ENCODE measurements around the gene COL9A2. TPM values are rescaled to one million over a fixed set of nuclear protein-coding genes. Genes with fewer than 3 reads are reported as not detected.

COL9A2 gene
- total RNA-seq, 2 experiments from 2014 or later: 6.2 to 6.8 TPM

GRCh38 chr1:40252601-40253000, 64.5 kb downstream of the COL9A2 start:
- Mint-ChIP-seq H3K9me3 (no peaks in the 10 kb centered on the region), H3K4me1 (ENCODE audit: low read depth) (peaks cover 9% of the 10 kb centered on the region), H3K4me3 (no peak overlapping the region), H3K36me3 (ENCODE audit: low read depth) (no peaks in the 10 kb centered on the region), H3K27ac (no peak overlapping the region), H3K27me3 (ENCODE audit: low read depth) (no peaks in the 10 kb centered on the region)
- intact Hi-C loops (cut with micrococcal nuclease): no loop called here
- DNase-seq: no peak
- CTCF ChIA-PET: no interaction called here

GRCh38 chr1:40251456-40251855, 65.6 kb downstream of the COL9A2 start:
- no peak overlapping the region for H3K4me3 Mint-ChIP-seq
- intact Hi-C loops (cut with micrococcal nuclease): no loop called here
- peaks cover 5% of the 10 kb centered on the region for H3K4me1 Mint-ChIP-seq (ENCODE audit: low read depth)
- H3K36me3 Mint-ChIP-seq (ENCODE audit: low read depth): no peaks in the 10 kb centered on the region
- no peaks in the 10 kb centered on the region for H3K27me3 Mint-ChIP-seq (ENCODE audit: low read depth)
- DNase-seq: no peak
- H3K27ac Mint-ChIP-seq: no peak overlapping the region
- CTCF ChIA-PET: no interaction called here
- H3K9me3 Mint-ChIP-seq: no peaks in the 10 kb centered on the region

Other genes starting within 250 kb of the COL9A2 start
- 10 to 100 TPM; 81.3 to 89.7 TPM for gene PPT1, start 220.0 kb downstream of the COL9A2 start, total RNA-seq
- 10 to 100 TPM; 12.5 to 12.9 TPM for gene RLF, start 155.9 kb downstream of the COL9A2 start, total RNA-seq
- gene TMCO2, start 69.3 kb downstream of the COL9A2 start, total RNA-seq: not detected
- gene ZMPSTE24, start 59.0 kb downstream of the COL9A2 start, total RNA-seq: 10 to 100 TPM; 13.2 to 14.7 TPM
- 100 to 1,000 TPM; 390 to 391 TPM for gene SMAP2, start 56.4 kb upstream of the COL9A2 start, total RNA-seq
- gene ZFP69B, start 133.2 kb upstream of the COL9A2 start, total RNA-seq: 10 to 100 TPM; 11.2 to 11.3 TPM
- gene ZFP69, start 160.0 kb upstream of the COL9A2 start, total RNA-seq: 1 to 10 TPM; 3.5 to 3.8 TPM
- 1 to 10 TPM; 9.4 to 9.9 TPM for gene EXO5, start 191.5 kb upstream of the COL9A2 start, total RNA-seq
- 1 to 10 TPM; 6.8 to 7.0 TPM for gene ZNF684, start 214.4 kb upstream of the COL9A2 start, total RNA-seq